Astrocyte (in vitro differentiated cells and primary cell): ENCODE results near the gene DCC. TPM values are rescaled to one million over a fixed set of nuclear protein-coding genes. Genes with fewer than 3 reads are reported as not detected.

Experiments used
- DNase-seq: peaks from one replicate; pipeline ENCODE4 v3.0.0-alpha.2; 2010; ENCODE audit warnings: low read depth
- FAIRE-seq: peaks from 2 replicates; lab custom pipeline; 2011; peaks lifted over from hg19 to GRCh38; lab: Jason Lieb, UNC
- H2AFZ ChIP-seq: 2 replicates; pipeline ENCODE4 v1.6.0; 2012; ENCODE audit warnings: low read depth, low read length, inconsistent platforms
- H3K27ac ChIP-seq: 2 replicates; pipeline ENCODE4 v1.5.1; 2011; ENCODE audit warnings: low read depth, low read length, inconsistent platforms
- H3K27me3 ChIP-seq: 2 replicates; pipeline ENCODE4 v1.6.0; 2011; ENCODE audit warnings: low read length, inconsistent platforms; ENCODE audit not compliant: insufficient read depth
- H3K36me3 ChIP-seq: 2 replicates; pipeline ENCODE4 v1.5.1; 2011; ENCODE audit warnings: low read length, inconsistent platforms; ENCODE audit not compliant: insufficient read depth
- H3K4me1 ChIP-seq: 2 replicates; pipeline ENCODE4 v1.5.1; 2011; ENCODE audit warnings: low read length, inconsistent platforms; ENCODE audit not compliant: insufficient read depth
- H3K4me2 ChIP-seq: 2 replicates; pipeline ENCODE4 v1.6.0; 2012; ENCODE audit warnings: low read length, inconsistent platforms
- H3K4me3 ChIP-seq: 2 replicates; pipeline ENCODE4 v1.5.1; 2011; ENCODE audit warnings: low read depth, mild to moderate bottlenecking, low read length, inconsistent platforms; ENCODE audit not compliant: insufficient read depth
- H3K79me2 ChIP-seq: 2 replicates; pipeline ENCODE4 v1.6.0; 2012; ENCODE audit warnings: mild to moderate bottlenecking, low read length, inconsistent platforms; ENCODE audit not compliant: insufficient read depth
- H3K9ac ChIP-seq: 2 replicates; pipeline ENCODE4 v1.6.0; 2012; ENCODE audit warnings: mild to moderate bottlenecking, low read length, inconsistent platforms
- H3K9me3 ChIP-seq: 2 replicates; pipeline ENCODE4 v1.5.1; 2012; ENCODE audit warnings: low read depth, mild to moderate bottlenecking, low read length, inconsistent platforms; ENCODE audit not compliant: insufficient read depth
- H4K20me1 ChIP-seq: 2 replicates; pipeline ENCODE4 v1.6.0; 2012; ENCODE audit warnings: low read length, inconsistent platforms; ENCODE audit not compliant: insufficient read depth
- H3K27ac Mint-ChIP-seq: one replicate; pipeline ENCODE4 v1.8.0; 2021; ENCODE audit warnings: mild to moderate bottlenecking, mixed read lengths; ENCODE audit not compliant: unreplicated experiment
- H3K27me3 Mint-ChIP-seq: one replicate; pipeline ENCODE4 v1.8.0; 2021; ENCODE audit warnings: low read depth, mixed read lengths; ENCODE audit not compliant: unreplicated experiment
- H3K36me3 Mint-ChIP-seq: one replicate; pipeline ENCODE4 v1.8.0; 2021; ENCODE audit warnings: low read depth, mixed read lengths; ENCODE audit not compliant: unreplicated experiment
- H3K4me1 Mint-ChIP-seq: one replicate; pipeline ENCODE4 v1.8.0; 2021; ENCODE audit warnings: low read depth, mixed read lengths; ENCODE audit not compliant: unreplicated experiment
- H3K4me3 Mint-ChIP-seq: one replicate; pipeline ENCODE4 v1.8.0; 2021; ENCODE audit warnings: mild to moderate bottlenecking, moderate library complexity, mixed read lengths; ENCODE audit not compliant: unreplicated experiment
- H3K9me3 Mint-ChIP-seq: one replicate; pipeline ENCODE4 v1.8.0; 2021; ENCODE audit warnings: mild to moderate bottlenecking, mixed read lengths; ENCODE audit not compliant: unreplicated experiment
- CTCF ChIP-seq: IDR thresholded peaks from 2 replicates; pipeline ENCODE4 v1.5.1; 2011; ENCODE audit warnings: low read depth, mild to moderate bottlenecking, inconsistent platforms, low read length, moderate library complexity; ENCODE audit not compliant: insufficient read depth
- EZH2 ChIP-seq: IDR thresholded peaks from 2 replicates; pipeline ENCODE4 v1.6.1; 2012; ENCODE audit warnings: mild to moderate bottlenecking, low read length, inconsistent platforms; ENCODE audit not compliant: insufficient read depth
- total RNA-seq: library from RNA; stranded (reverse); gene quantifications from 2 replicates; pipeline ENCODE4 v1.2.1, GENCODE V29; 2021

Gene DCC
- total RNA-seq, 1 donor from 2014 or later: 2.6 TPM

DNA sequence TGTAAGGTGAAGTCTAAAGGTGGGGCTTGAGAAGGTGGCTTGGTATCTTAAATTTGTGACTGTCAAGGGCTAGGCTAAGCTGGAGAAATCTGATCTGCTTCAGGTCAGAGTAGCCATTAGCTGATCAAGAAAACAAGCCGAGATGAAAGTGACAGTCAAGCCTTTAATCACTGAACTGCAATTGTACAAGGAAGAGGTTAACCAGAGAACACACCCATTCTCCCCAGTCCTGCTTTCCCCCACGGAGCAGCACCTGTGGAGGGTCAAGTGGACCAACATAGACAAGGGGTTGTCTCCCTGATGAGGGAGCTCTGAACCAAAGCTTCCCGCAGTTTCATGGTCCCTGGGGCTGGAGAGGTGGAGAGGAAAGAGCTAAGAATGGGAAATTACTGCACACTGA, 901.2 kb downstream of the DCC start:
- Histone ChIP-seq H4K20me1 (no peaks in the 10 kb centered on the region), H3K4me2 (no peak overlapping the region), H3K79me2 (no peaks in the 10 kb centered on the region), H3K27ac (no peak overlapping the region), H3K4me3 (no peak overlapping the region), H3K36me3 (no peaks in the 10 kb centered on the region), H3K4me1 (no peaks in the 10 kb centered on the region), H2AFZ (no peak overlapping the region), H3K27me3 (no peaks in the 10 kb centered on the region), H3K9me3 (peaks cover 2% of the 10 kb centered on the region), H3K9ac (no peak overlapping the region)
- Mint-ChIP-seq H3K27ac (no peak overlapping the region), H3K9me3 (no peaks in the 10 kb centered on the region), H3K4me3 (no peak overlapping the region), H3K27me3 (peaks cover 8% of the 10 kb centered on the region), H3K4me1 (no peaks in the 10 kb centered on the region), H3K36me3 (no peaks in the 10 kb centered on the region)
- DNase-seq: no peak
- TF ChIP-seq CTCF: no peak
- TF ChIP-seq EZH2: no peak
- no peak for FAIRE-seq

DNA sequence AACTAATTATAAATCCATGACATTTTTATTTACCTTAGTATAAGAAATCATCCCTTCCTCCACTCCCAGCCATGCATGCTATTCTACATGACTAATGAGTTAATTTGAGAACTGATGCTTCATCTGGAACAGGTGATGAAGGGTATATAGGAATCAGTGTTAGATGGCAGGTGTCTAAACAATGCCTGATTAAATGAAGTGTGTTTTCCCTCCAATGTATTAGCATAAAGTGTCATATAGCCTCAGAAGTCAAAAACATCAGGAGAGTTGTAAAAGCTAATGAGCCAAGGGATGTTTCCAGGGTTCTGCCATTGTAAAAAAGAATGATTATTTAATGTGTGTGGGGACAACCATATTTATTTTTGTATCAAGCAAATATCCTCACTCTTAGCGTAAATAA, 913.8 kb downstream of the DCC start:
- Mint-ChIP-seq H3K4me1 (no peaks in the 10 kb centered on the region), H3K27ac (no peak overlapping the region), H3K9me3 (no peaks in the 10 kb centered on the region), H3K27me3 (no peaks in the 10 kb centered on the region), H3K36me3 (no peaks in the 10 kb centered on the region), H3K4me3 (no peak overlapping the region)
- Histone ChIP-seq H2AFZ (no peak overlapping the region), H3K79me2 (no peaks in the 10 kb centered on the region), H3K36me3 (no peaks in the 10 kb centered on the region), H3K4me3 (no peak overlapping the region), H4K20me1 (no peaks in the 10 kb centered on the region), H3K4me1 (no peaks in the 10 kb centered on the region), H3K9me3 (no peaks in the 10 kb centered on the region), H3K27ac (no peak overlapping the region), H3K4me2 (no peak overlapping the region), H3K9ac (no peak overlapping the region), H3K27me3 (no peaks in the 10 kb centered on the region)
- FAIRE-seq (no peak), DNase-seq (no peak)
- no peak for TF ChIP-seq EZH2
- no peak for TF ChIP-seq CTCF

DNA sequence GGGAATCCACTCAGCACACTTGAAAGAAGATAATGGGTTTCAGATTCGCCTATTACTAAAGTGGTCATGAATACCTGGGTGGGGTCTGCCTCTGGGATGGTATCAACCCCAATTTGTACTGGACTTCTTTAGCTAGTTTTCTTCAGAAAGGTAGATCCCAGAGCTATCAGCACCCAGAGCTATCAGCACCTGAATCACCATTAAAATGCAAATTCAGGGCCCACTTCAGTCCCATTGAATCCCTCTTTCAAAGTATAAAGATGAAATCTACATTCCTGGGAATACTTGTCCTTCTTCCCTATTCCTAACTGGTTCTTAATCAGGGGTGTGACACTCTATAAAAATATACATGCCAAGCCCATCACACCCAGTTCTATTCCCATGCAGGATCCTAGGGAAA, 914.3 kb downstream of the DCC start:
- TF ChIP-seq EZH2 (no peak), CTCF (no peak)
- no peak overlapping the region for H3K4me2 ChIP-seq
- no peaks in the 10 kb centered on the region for H3K36me3 Mint-ChIP-seq
- H3K4me1 Mint-ChIP-seq: no peaks in the 10 kb centered on the region
- no peak overlapping the region for H3K4me3 ChIP-seq
- DNase-seq (no peak), FAIRE-seq (no peak)
- H4K20me1 ChIP-seq: no peaks in the 10 kb centered on the region
- no peaks in the 10 kb centered on the region for H3K27me3 ChIP-seq
- H3K27ac ChIP-seq: no peak overlapping the region
- H3K27ac Mint-ChIP-seq: no peak overlapping the region
- no peaks in the 10 kb centered on the region for H3K79me2 ChIP-seq
- H3K9me3 Mint-ChIP-seq: no peaks in the 10 kb centered on the region
- no peaks in the 10 kb centered on the region for H3K36me3 ChIP-seq
- H3K27me3 Mint-ChIP-seq: no peaks in the 10 kb centered on the region
- no peaks in the 10 kb centered on the region for H3K9me3 ChIP-seq
- H3K4me3 Mint-ChIP-seq: no peak overlapping the region
- H3K9ac ChIP-seq: no peak overlapping the region
- no peaks in the 10 kb centered on the region for H3K4me1 ChIP-seq
- H2AFZ ChIP-seq: no peak overlapping the region
